COLO829 (cell line): ENCODE results near the gene FYCO1.
"Not testable (repeated sequence)": the region's sequence is repeated elsewhere in the genome, so short reads cannot be mapped to it uniquely, and the experiment has no call there.

Source experiments
- DNase-seq: peaks from one replicate; pipeline ENCODE4 v3.0.0; 2012; ENCODE audit warnings: low spot score

The FYCO1 gene

GRCh38 chr3:45995236-45996192 lies at the start of gene FYCO1:
Gene FYCO1, minus strand, starts transcription at chr3:45995824. Its CDS starts 10,914 bp downstream, at chr3:45984910.
- peak; percentile 94 for DNase-seq

GRCh38 chr3:46038916-46039315 lies 43.3 kb upstream of the FYCO1 start:
- DNase-seq: no peak

- DNase-seq: not testable (repeated sequence)
Measured at GRCh38 chr3:46038071-46038470, 42.4 kb upstream of the FYCO1 start.

- no peak for DNase-seq
Measured at GRCh38 chr3:46036191-46036590, 40.6 kb upstream of the FYCO1 start.

- DNase-seq: no peak
Measured at GRCh38 chr3:46031747-46032146, 36.1 kb upstream of the FYCO1 start.

GRCh38 chr3:46031269-46031668 lies 35.6 kb upstream of the FYCO1 start:
- no peak for DNase-seq

GRCh38 chr3:46030626-46031025 lies 35.0 kb upstream of the FYCO1 start:
- DNase-seq: no peak

GRCh38 chr3:46029953-46030543 lies 34.4 kb upstream of the FYCO1 start:
- DNase-seq: no peak

- no peak for DNase-seq
Measured at GRCh38 chr3:46027736-46028397, 32.2 kb upstream of the FYCO1 start.

- no peak for DNase-seq
Measured at GRCh38 chr3:46027021-46027705, 31.5 kb upstream of the FYCO1 start, which contains the start of gene XCR1. Gene XCR1, minus strand, starts transcription at chr3:46027483. Its CDS starts 5,536 bp downstream, at chr3:46021947.

- DNase-seq: no peak
Measured at GRCh38 chr3:46025139-46025538, 29.5 kb upstream of the FYCO1 start.

- DNase-seq: no peak
Measured at GRCh38 chr3:46024131-46024530, 28.5 kb upstream of the FYCO1 start.

- DNase-seq: no peak
Measured at GRCh38 chr3:46022909-46023785, 27.5 kb upstream of the FYCO1 start.

- no peak for DNase-seq
Measured at GRCh38 chr3:46021516-46021915, 25.9 kb upstream of the FYCO1 start.

- no peak for DNase-seq
Measured at GRCh38 chr3:46020766-46021510, 25.3 kb upstream of the FYCO1 start.

- no peak for DNase-seq
Measured at GRCh38 chr3:46019707-46020106, 24.1 kb upstream of the FYCO1 start.

- no peak for DNase-seq
Measured at GRCh38 chr3:46017720-46018119, 22.1 kb upstream of the FYCO1 start.

- DNase-seq: no peak
Measured at GRCh38 chr3:46013316-46014094, 17.9 kb upstream of the FYCO1 start.

- no peak for DNase-seq
Measured at GRCh38 chr3:46012246-46012645, 16.6 kb upstream of the FYCO1 start.
